PC-3 (cell line): Measurements from ENCODE around the gene ZCCHC24. TPM values are rescaled to one million over a fixed set of nuclear protein-coding genes. Genes with fewer than 3 reads are reported as not detected.

Experiments
- ATAC-seq: fragments of 200-7000 bp; cut with Tn5 transposase; 2 replicates; pipeline ENCODE4 v1.9.1; 2020; ENCODE audit warnings: mild to moderate bottlenecking, moderate library complexity
- BruUV-seq: library from RNA; stranded (reverse); fragments of 400-500 nt; replicated peaks from 2 replicates; lab custom pipeline; 2021; lab: Mats Ljungman, UMichigan
- CTCF ChIA-PET: fragments of 300-600 bp; sonication (Branson Sonifier 250); formaldehyde crosslinking; loops from one replicate; lab custom pipeline; 2022; ENCODE audit warnings: antibody characterized with exemption; lab: Charles Lee
- POLR2A ChIA-PET: fragments of 300-600 bp; sonication (Branson Sonifier 250); formaldehyde crosslinking; loops from one replicate; lab custom pipeline; 2022; ENCODE audit warnings: antibody characterized with exemption; ENCODE audit not compliant: unreplicated experiment; lab: Charles Lee
- DNase-seq: peaks from one replicate; pipeline ENCODE4 v3.0.0-alpha.2; 2015
- H2AFZ ChIP-seq: fragments of 300-600 bp; sonication (generic); 2 replicates; pipeline ENCODE4 v1.6.0; 2016; ENCODE audit warnings: antibody characterized with exemption, low read length
- H3F3A ChIP-seq: fragments of 300-600 bp; sonication (generic); one replicate; pipeline ENCODE4 v1.6.0; 2017; ENCODE audit warnings: antibody characterized with exemption, low read length, control low read depth, mild to moderate bottlenecking; ENCODE audit not compliant: unreplicated experiment
- H3K27ac ChIP-seq: fragments of 300-600 bp; sonication (generic); 2 replicates; pipeline ENCODE4 v1.5.1; 2016; ENCODE audit warnings: mild to moderate bottlenecking, low read length
- H3K27me3 ChIP-seq: fragments of 300-600 bp; sonication (generic); 2 replicates; pipeline ENCODE4 v1.6.1; 2016; ENCODE audit warnings: low read length, mixed read lengths
- H3K36me3 ChIP-seq: fragments of 300-600 bp; sonication (generic); 2 replicates; pipeline ENCODE4 v1.6.1; 2016; ENCODE audit warnings: low read depth, mixed run types, low read length, mixed read lengths
- H3K4me1 ChIP-seq: fragments of 300-600 bp; sonication (generic); 2 replicates; pipeline ENCODE4 v1.5.1; 2016; ENCODE audit warnings: low read length; ENCODE audit not compliant: insufficient read depth
- H3K4me2 ChIP-seq: fragments of 300-600 bp; sonication (generic); 2 replicates; pipeline ENCODE4 v1.6.0; 2016; ENCODE audit warnings: low read length
- H3K4me3 ChIP-seq: fragments of 300-600 bp; sonication (generic); 2 replicates; pipeline ENCODE4 v1.5.1; 2016; ENCODE audit warnings: mild to moderate bottlenecking, low read length, mixed read lengths
- H3K79me2 ChIP-seq: fragments of 300-600 bp; sonication (generic); 2 replicates; pipeline ENCODE4 v1.6.1; 2017; ENCODE audit warnings: low read length, mixed read lengths
- H3K9ac ChIP-seq: fragments of 300-600 bp; sonication (generic); 2 replicates; pipeline ENCODE4 v1.6.0; 2016; ENCODE audit warnings: mild to moderate bottlenecking, low read length
- H3K9me2 ChIP-seq: fragments of 300-600 bp; sonication (generic); replicated peaks from 2 replicates; pipeline ENCODE4 v1.6.1; 2016; ENCODE audit warnings: mixed run types, low read length, mixed read lengths
- H3K9me3 ChIP-seq: fragments of 300-600 bp; sonication (generic); 2 replicates; pipeline ENCODE4 v1.6.1; 2016; ENCODE audit warnings: low read length, mixed read lengths
- H4K20me1 ChIP-seq: fragments of 300-600 bp; sonication (generic); 2 replicates; pipeline ENCODE4 v1.6.1; 2016; ENCODE audit warnings: low read length, mixed read lengths
- CTCF ChIP-seq: fragments of 300-600 bp; sonication (generic); conservative IDR thresholded peaks from 2 replicates; pipeline ENCODE4 v1.5.1; 2017; ENCODE audit warnings: antibody characterized with exemption, low read depth, mild to moderate bottlenecking, low read length
- EZH2 ChIP-seq: fragments of 300-600 bp; sonication (generic); IDR thresholded peaks from one replicate; pipeline ENCODE4 v1.6.1; 2017; ENCODE audit warnings: antibody characterized with exemption, mild to moderate bottlenecking, low read length; ENCODE audit not compliant: unreplicated experiment
- EZH2phosphoT487 ChIP-seq: fragments of 300-600 bp; sonication (generic); IDR thresholded peaks from 2 replicates; pipeline ENCODE4 v1.6.1; 2018; ENCODE audit warnings: mild to moderate bottlenecking, antibody characterized with exemption, low read length, borderline replicate concordance
- intact Hi-C: fragments of 100-400 bp; cut with micrococcal nuclease; formaldehyde crosslinking; loops from 2 replicates; pipeline ENCODE4 v1.9.0; 2023
- total RNA-seq: library from RNA; depleted of rRNA; stranded (reverse); fragments of >200 nt; gene quantifications from 2 replicates; pipeline ENCODE4 v1.2.3, GENCODE V29; 2014

Gene ZCCHC24
- total RNA-seq, 1 experiment from 2014 or later = 32.9 TPM

DNA sequence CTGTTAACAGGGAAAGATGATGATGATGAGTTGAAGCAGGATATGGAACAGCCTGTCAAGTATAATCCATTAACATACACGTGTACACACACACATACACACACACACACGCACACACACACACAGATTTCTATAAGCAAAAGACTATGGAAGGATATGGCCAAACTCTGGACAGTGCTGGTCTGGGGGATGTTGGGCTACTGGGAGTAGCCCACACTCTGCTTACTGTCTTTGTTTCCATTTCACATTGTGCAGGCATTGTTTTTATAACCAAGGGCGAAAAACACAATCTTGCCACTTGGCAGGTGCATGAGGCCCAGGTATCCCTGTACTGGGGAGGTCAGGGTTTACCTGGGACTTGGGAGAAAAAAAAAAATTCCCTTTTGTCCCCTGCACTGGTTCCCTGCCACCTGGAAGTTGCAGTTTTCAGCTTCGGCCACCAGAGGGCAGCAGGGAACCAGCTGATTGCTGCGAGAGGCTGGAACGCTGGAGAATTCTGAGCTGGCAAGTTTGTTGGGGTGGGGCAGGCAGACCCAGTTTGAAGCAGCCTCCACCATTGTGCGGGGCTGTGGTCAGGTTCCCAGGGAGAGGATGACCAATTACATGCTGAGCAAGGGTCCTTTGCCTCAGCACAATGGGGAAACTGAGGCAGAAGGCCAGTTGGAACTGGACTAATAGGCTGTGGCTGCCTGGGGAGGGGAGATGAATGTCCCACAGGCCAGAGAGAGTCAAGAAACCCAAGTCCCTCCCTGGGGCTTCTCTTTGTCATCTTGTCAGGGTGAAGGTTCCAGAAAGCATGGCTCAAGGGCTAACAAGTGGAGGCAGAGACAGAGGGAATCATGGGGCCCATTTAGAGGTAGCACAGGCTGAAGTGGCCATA, 70.9 kb downstream of the ZCCHC24 start:
- no peak overlapping the region for H3K9ac ChIP-seq
- intact Hi-C loops = loop anchor here (1.0 to 5.0 kb wide), 6 partner anchors 71 to 768 kb away; partner anchors contain the start of genes TMEM254 and ZCCHC24
- DNase-seq = peak; percentile 100
- TF ChIP-seq CTCF (peak; percentile 100), EZH2 (no peak), EZH2phosphoT487 (no peak)
- 0 out of 2 replicates have a peak overlapping the region, but pooled peaks have one; percentile 44 for H2AFZ ChIP-seq
- H3K4me1 ChIP-seq = peaks cover 10% of the 10 kb centered on the region
- no peaks in the 10 kb centered on the region for H3K27me3 ChIP-seq
- no peaks in the 10 kb centered on the region for H3F3A ChIP-seq
- H3K4me3 ChIP-seq = no peak overlapping the region
- POLR2A ChIA-PET = interaction anchor here (0.6 to 1.0 kb wide), 5 partner anchors 20 to 117 kb away, joined by 3 to 4 read pairs (median 4); no protein-coding TSS in a partner anchor
- no peak overlapping the region for H3K27ac ChIP-seq
- H3K9me3 ChIP-seq = no peaks in the 10 kb centered on the region
- H3K79me2 ChIP-seq = no peaks in the 10 kb centered on the region
- H3K36me3 ChIP-seq = no peaks in the 10 kb centered on the region
- BruUV-seq = no TSS peak
- H4K20me1 ChIP-seq = no peaks in the 10 kb centered on the region
- no peak overlapping the region for H3K4me2 ChIP-seq
- no peaks in the 10 kb centered on the region for H3K9me2 ChIP-seq
- CTCF ChIA-PET = interaction anchor here (0.5 to 2.1 kb wide), 51 partner anchors 8 to 847 kb away, joined by 3 to 68 read pairs (median 4); partner anchors contain the start of gene ZCCHC24
- ATAC-seq = peak; percentile 81

DNA sequence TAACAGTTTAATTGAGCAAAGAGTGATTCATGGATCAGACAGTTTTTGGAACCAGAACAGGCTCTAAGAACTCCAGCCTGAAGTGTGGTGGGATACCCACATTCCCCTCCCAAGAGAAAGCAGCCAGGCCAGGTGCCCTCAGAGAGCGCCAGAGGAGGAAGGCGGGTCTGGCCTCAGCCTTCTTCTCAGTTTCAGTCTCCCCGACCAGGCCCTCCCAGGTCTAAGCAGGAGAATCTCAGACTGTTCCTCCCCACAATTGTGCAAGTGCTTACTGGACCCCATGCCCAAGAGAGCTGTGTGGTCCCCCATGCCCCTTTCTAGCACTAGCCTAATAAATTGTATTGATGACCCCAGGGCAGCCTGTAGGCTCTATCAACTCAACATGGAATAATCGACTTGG, 72.6 kb downstream of the ZCCHC24 start:
- Histone ChIP-seq H3K27ac (no peak overlapping the region), H3K9me2 (no peaks in the 10 kb centered on the region), H4K20me1 (no peaks in the 10 kb centered on the region), H3K9ac (no peak overlapping the region), H3K4me1 (peaks cover 10% of the 10 kb centered on the region), H3K9me3 (no peaks in the 10 kb centered on the region), H3K4me2 (no peak overlapping the region), H2AFZ (no peak overlapping the region), H3F3A (no peaks in the 10 kb centered on the region), H3K4me3 (no peak overlapping the region), H3K79me2 (no peaks in the 10 kb centered on the region), H3K36me3 (no peaks in the 10 kb centered on the region), H3K27me3 (no peaks in the 10 kb centered on the region)
- no peak for DNase-seq
- TF ChIP-seq EZH2phosphoT487 (no peak), EZH2 (no peak), CTCF (no peak)
- BruUV-seq = no TSS peak
- POLR2A ChIA-PET = interaction anchor here (1.2 kb wide), 1 partner anchor 123 kb away, joined by 10 read pairs; no protein-coding TSS in a partner anchor
- intact Hi-C loops = loop anchor here (5.0 kb wide), 1 partner anchor 704 kb away; the partner anchor contains the start of gene TMEM254
- CTCF ChIA-PET = interaction anchor here (0.5 to 2.1 kb wide), 3 partner anchors 73 to 97 kb away, joined by 4 to 13 read pairs (median 5); partner anchors contain the start of gene ZCCHC24
- no peak for ATAC-seq
